Measurements from ENCODE around the gene CTRL. TPM values are rescaled to one million over a fixed set of nuclear protein-coding genes. Genes with fewer than 3 reads are reported as not detected.

CTRL gene
- total RNA-seq, 1 donor from 2014 or later: 2.8 TPM

- Mint-ChIP-seq H3K9me3 (ENCODE audit: unreplicated experiment) (peaks cover 3% of the 10 kb centered on the region), H3K4me3 (ENCODE audit: unreplicated experiment) (no peak overlapping the region), H3K27ac (ENCODE audit: unreplicated experiment) (no peak overlapping the region), H3K27me3 (ENCODE audit: unreplicated experiment) (peaks cover 4% of the 10 kb centered on the region), H3K4me1 (ENCODE audit: low read depth, unreplicated experiment) (peaks cover 12% of the 10 kb centered on the region), H3K36me3 (ENCODE audit: unreplicated experiment) (no peaks in the 10 kb centered on the region)
- DNase-seq: no peak
- TF ChIP-seq CTCF (IDR thresholded peaks at IDR 0.05; ENCODE audit: partially characterized antibody, unreplicated experiment): no peak
Measured at GRCh38 chr16:67923414-67924116, 8.1 kb downstream of the CTRL start.

- TF ChIP-seq CTCF (IDR thresholded peaks at IDR 0.05; ENCODE audit: partially characterized antibody, unreplicated experiment): no peak
- Mint-ChIP-seq H3K27ac (ENCODE audit: unreplicated experiment) (peak overlapping the region; percentile 22), H3K27me3 (ENCODE audit: unreplicated experiment) (peaks cover 4% of the 10 kb centered on the region), H3K4me1 (ENCODE audit: low read depth, unreplicated experiment) (peaks cover 15% of the 10 kb centered on the region), H3K36me3 (ENCODE audit: unreplicated experiment) (no peaks in the 10 kb centered on the region), H3K4me3 (ENCODE audit: unreplicated experiment) (no peak overlapping the region), H3K9me3 (ENCODE audit: unreplicated experiment) (peaks cover 3% of the 10 kb centered on the region)
- DNase-seq: no peak
Measured at GRCh38 chr16:67922740-67923139, 8.9 kb downstream of the CTRL start.

GRCh38 chr16:67922221-67922620, 9.4 kb downstream of the CTRL start:
- Mint-ChIP-seq H3K27me3 (ENCODE audit: unreplicated experiment) (peaks cover 4% of the 10 kb centered on the region), H3K27ac (ENCODE audit: unreplicated experiment) (no peak overlapping the region)

GRCh38 chr16:67919622-67920221, 11.9 kb downstream of the CTRL start:
- H3K4me3 Mint-ChIP-seq (ENCODE audit: unreplicated experiment): no peak overlapping the region
- no peaks in the 10 kb centered on the region for H3K36me3 Mint-ChIP-seq (ENCODE audit: unreplicated experiment)
- TF ChIP-seq CTCF (IDR thresholded peaks at IDR 0.05; ENCODE audit: partially characterized antibody, unreplicated experiment): no peak
- H3K9me3 Mint-ChIP-seq (ENCODE audit: unreplicated experiment): peaks cover 6% of the 10 kb centered on the region
- no peak for DNase-seq
- no peak overlapping the region for H3K27ac Mint-ChIP-seq (ENCODE audit: unreplicated experiment)
- peaks cover 4% of the 10 kb centered on the region for H3K27me3 Mint-ChIP-seq (ENCODE audit: unreplicated experiment)
- peaks cover 15% of the 10 kb centered on the region for H3K4me1 Mint-ChIP-seq (ENCODE audit: low read depth, unreplicated experiment)

More at GRCh38 chr16:67922221-67922620, 9.4 kb downstream of the CTRL start:
- TF ChIP-seq CTCF (IDR thresholded peaks at IDR 0.05; ENCODE audit: partially characterized antibody, unreplicated experiment): no peak
- no peaks in the 10 kb centered on the region for H3K36me3 Mint-ChIP-seq (ENCODE audit: unreplicated experiment)
- H3K9me3 Mint-ChIP-seq (ENCODE audit: unreplicated experiment): peaks cover 6% of the 10 kb centered on the region
- H3K4me1 Mint-ChIP-seq (ENCODE audit: low read depth, unreplicated experiment): peaks cover 20% of the 10 kb centered on the region
- DNase-seq: no peak
- no peak overlapping the region for H3K4me3 Mint-ChIP-seq (ENCODE audit: unreplicated experiment)

- no peak for TF ChIP-seq CTCF (IDR thresholded peaks at IDR 0.05; ENCODE audit: partially characterized antibody, unreplicated experiment)
Measured at GRCh38 chr16:67917852-67918236, 13.8 kb downstream of the CTRL start.

More at GRCh38 chr16:67917852-67918236, 13.8 kb downstream of the CTRL start:
- peaks cover 16% of the 10 kb centered on the region for H3K4me1 Mint-ChIP-seq (ENCODE audit: low read depth, unreplicated experiment)
- H3K36me3 Mint-ChIP-seq (ENCODE audit: unreplicated experiment): no peaks in the 10 kb centered on the region
- peak overlapping the region; percentile 26 for H3K4me3 Mint-ChIP-seq (ENCODE audit: unreplicated experiment)
- no peak for DNase-seq
- peaks cover 6% of the 10 kb centered on the region for H3K27me3 Mint-ChIP-seq (ENCODE audit: unreplicated experiment)
- peak overlapping the region; percentile 75 for H3K27ac Mint-ChIP-seq (ENCODE audit: unreplicated experiment)
- peaks cover 6% of the 10 kb centered on the region for H3K9me3 Mint-ChIP-seq (ENCODE audit: unreplicated experiment)
